ENCODE results near the gene RABGAP1L.

DNA sequence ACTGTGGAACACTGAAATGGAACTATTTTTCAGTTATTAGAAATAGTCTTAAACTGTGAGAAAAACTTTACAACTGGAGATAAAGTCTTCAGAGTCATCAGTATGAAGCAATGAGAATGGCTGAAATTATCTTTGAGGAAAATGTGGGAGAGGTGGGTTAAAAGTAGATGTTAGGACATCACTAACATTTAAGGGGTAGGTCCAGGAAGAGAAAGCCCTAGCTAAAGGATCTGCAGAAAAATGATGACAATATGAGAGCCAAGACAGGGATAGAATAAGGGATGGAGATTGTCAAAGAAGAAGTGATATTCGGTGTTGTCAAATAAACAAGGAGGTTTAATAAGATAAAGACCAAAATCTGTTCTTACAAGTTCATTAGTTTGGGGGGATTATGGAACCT lies 165.2 kb downstream of the RABGAP1L start:
- TF ChIP-seq, protein P1, sequence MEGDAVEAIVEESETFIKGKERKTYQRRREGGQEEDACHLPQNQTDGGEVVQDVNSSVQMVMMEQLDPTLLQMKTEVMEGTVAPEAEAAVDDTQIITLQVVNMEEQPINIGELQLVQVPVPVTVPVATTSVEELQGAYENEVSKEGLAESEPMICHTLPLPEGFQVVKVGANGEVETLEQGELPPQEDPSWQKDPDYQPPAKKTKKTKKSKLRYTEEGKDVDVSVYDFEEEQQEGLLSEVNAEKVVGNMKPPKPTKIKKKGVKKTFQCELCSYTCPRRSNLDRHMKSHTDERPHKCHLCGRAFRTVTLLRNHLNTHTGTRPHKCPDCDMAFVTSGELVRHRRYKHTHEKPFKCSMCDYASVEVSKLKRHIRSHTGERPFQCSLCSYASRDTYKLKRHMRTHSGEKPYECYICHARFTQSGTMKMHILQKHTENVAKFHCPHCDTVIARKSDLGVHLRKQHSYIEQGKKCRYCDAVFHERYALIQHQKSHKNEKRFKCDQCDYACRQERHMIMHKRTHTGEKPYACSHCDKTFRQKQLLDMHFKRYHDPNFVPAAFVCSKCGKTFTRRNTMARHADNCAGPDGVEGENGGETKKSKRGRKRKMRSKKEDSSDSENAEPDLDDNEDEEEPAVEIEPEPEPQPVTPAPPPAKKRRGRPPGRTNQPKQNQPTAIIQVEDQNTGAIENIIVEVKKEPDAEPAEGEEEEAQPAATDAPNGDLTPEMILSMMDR (IDR thresholded peaks at IDR 0.05; ENCODE audit: low read depth, low read length): no peak
- no peak for TF ChIP-seq EZH2phosphoT487 (IDR thresholded peaks at IDR 0.05; ENCODE audit: low read depth)
